SK-N-SH (cell line): ENCODE measurements around the gene APOBEC3H. TPM values are rescaled to one million over a fixed set of nuclear protein-coding genes. Genes with fewer than 3 reads are reported as not detected.

Source experiments
- CTCF ChIA-PET: fragments of 300-600, 350-600 bp; formaldehyde crosslinking; extraction: SDS; loops from one replicate; lab custom pipeline; 2021; lab: Yijun Ruan, JAX
- POLR2A ChIA-PET: fragments of 350-600 bp; sonication (Branson Sonifier 250); formaldehyde crosslinking; extraction: SDS; loops from one replicate; lab custom pipeline; 2020; ENCODE audit warnings: antibody characterized with exemption, inconsistent platforms; lab: Yijun Ruan, JAX
- DNase-seq: peaks from one replicate; pipeline ENCODE4 v3.0.0; 2012
- H2AFZ ChIP-seq: fragments of 200-600 bp; sonication (generic); 2 replicates; pipeline ENCODE4 v1.8.1; 2016; ENCODE audit warnings: antibody characterized with exemption, mild to moderate bottlenecking, low read depth
- H3F3A ChIP-seq: fragments of 200-600 bp; sonication (generic); replicated peaks from 2 replicates; pipeline ENCODE3; 2016; ENCODE audit warnings: antibody characterized with exemption, mild to moderate bottlenecking; ENCODE audit not compliant: insufficient read depth
- H3K27ac ChIP-seq, 2 experiments: fragments of 200-500 bp in 1 of 2; fragments of 200-600 bp in 1 of 2; sonication (Bioruptor generic) in 1 of 2; sonication (generic), shearing (Covaris generic) in 1 of 2; 2 replicates each; pipeline versions ENCODE4 v1.5.1 to v1.6.1; 2014 to 2016; ENCODE audit warnings: low read depth in 2 of 2, inconsistent platforms in 1 of 2, low read length in 1 of 2, mild to moderate bottlenecking in 1 of 2, mixed read lengths in 1 of 2
- H3K27me3 ChIP-seq: fragments of 200-600 bp; sonication (generic), shearing (Covaris generic); 2 replicates; pipeline ENCODE4 v1.6.1; 2016; ENCODE audit warnings: mixed run types; ENCODE audit not compliant: insufficient read depth
- H3K36me3 ChIP-seq, 2 experiments: fragments of 200-500 bp in 1 of 2; fragments of 200-600 bp in 1 of 2; sonication (Bioruptor generic) in 1 of 2; sonication (generic) in 1 of 2; replicated peaks in 1 of 2; 2 replicates each; pipeline versions ENCODE3 to v1.5.1; 2014 to 2016; ENCODE audit warnings: low read length in 1 of 2, mild to moderate bottlenecking in 1 of 2; ENCODE audit not compliant: insufficient read depth in 2 of 2, control insufficient read depth in 1 of 2
- H3K4me1 ChIP-seq, 2 experiments: fragments of 200-500 bp in 1 of 2; fragments of 200-600 bp in 1 of 2; sonication (Bioruptor generic) in 1 of 2; sonication (generic), shearing (Covaris generic) in 1 of 2; 2 replicates each; pipeline versions ENCODE4 v1.5.1 to v1.6.1; 2014 to 2016; ENCODE audit warnings: low read depth in 1 of 2, low read length in 1 of 2, mixed run types in 1 of 2; ENCODE audit not compliant: insufficient read depth in 2 of 2, control insufficient read depth in 1 of 2
- H3K4me2 ChIP-seq: fragments of 200-600 bp; sonication (generic), shearing (Covaris generic); 2 replicates; pipeline ENCODE4 v1.6.1; 2017; ENCODE audit warnings: mixed run types
- H3K4me3 ChIP-seq, 2 experiments: fragments of 200-500 bp in 1 of 2; fragments of 200-600 bp in 1 of 2; sonication (Bioruptor generic) in 1 of 2; sonication (generic), shearing (Covaris generic) in 1 of 2; 2 replicates each; pipeline versions ENCODE4 v1.5.1 to v1.8.1; 2014 to 2016; ENCODE audit warnings: low read depth in 2 of 2, inconsistent platforms in 1 of 2, low read length in 1 of 2, mild to moderate bottlenecking in 1 of 2, mixed read lengths in 1 of 2, moderate library complexity in 1 of 2
- H3K79me2 ChIP-seq: fragments of 200-600 bp; sonication (generic); 2 replicates; pipeline ENCODE4 v1.8.1; 2017; ENCODE audit warnings: mild to moderate bottlenecking; ENCODE audit not compliant: insufficient read depth
- H3K9ac ChIP-seq: fragments of 200-600 bp; sonication (generic); 2 replicates; pipeline ENCODE4 v1.6.1; 2017; ENCODE audit warnings: mixed run types
- H3K9me2 ChIP-seq: fragments of 200-600 bp; sonication (generic); 2 replicates; pipeline ENCODE4 v1.6.1; 2017; ENCODE audit warnings: mixed run types
- H3K9me3 ChIP-seq: fragments of 200-600 bp; sonication (generic); 2 replicates; pipeline ENCODE4 v1.6.1; 2017; ENCODE audit warnings: mixed run types, mild to moderate bottlenecking, moderate library complexity
- H4K20me1 ChIP-seq: fragments of 200-600 bp; sonication (generic); 2 replicates; pipeline ENCODE4 v1.6.1; 2017; ENCODE audit warnings: mild to moderate bottlenecking, mixed run types; ENCODE audit not compliant: insufficient read depth
- ELF1 ChIP-seq: IDR thresholded peaks from 2 replicates; pipeline ENCODE4 v1.4.0; 2012
- EZH2phosphoT487 ChIP-seq: fragments of 200-600 bp; sonication (generic); IDR thresholded peaks from 2 replicates; pipeline ENCODE4 v1.6.1; 2017; ENCODE audit warnings: low read depth, mixed run types, mild to moderate bottlenecking, antibody characterized with exemption, moderate library complexity, borderline replicate concordance
- FOSL2 ChIP-seq: IDR thresholded peaks from 2 replicates; pipeline ENCODE4 v1.4.0; 2012; ENCODE audit warnings: low read depth, mild to moderate bottlenecking, moderate library complexity, borderline replicate concordance
- FOXJ3 ChIP-seq: sonication (generic); formaldehyde crosslinking; IDR thresholded peaks from 2 replicates; pipeline ENCODE4 v1.5.1; 2020; ENCODE audit warnings: mild to moderate bottlenecking, missing genetic modification reagents
- MEF2A ChIP-seq: IDR thresholded peaks from 2 replicates; pipeline ENCODE4 v1.4.0; 2012; ENCODE audit warnings: low read depth, borderline replicate concordance
- NRF1 ChIP-seq: IDR thresholded peaks from 2 replicates; pipeline ENCODE4 v1.6.1; 2012; ENCODE audit warnings: low read depth, mild to moderate bottlenecking, low read length
- POLR2AphosphoS5 ChIP-seq: IDR thresholded peaks from 2 replicates; pipeline ENCODE4 v1.6.1; 2012; ENCODE audit warnings: low read depth, low read length
- RAD21 ChIP-seq: IDR thresholded peaks from 2 replicates; pipeline ENCODE4 v1.6.1; 2012; ENCODE audit warnings: mild to moderate bottlenecking, low read length
- RCOR1 ChIP-seq: fragments of 150-350 bp; IDR thresholded peaks from 2 replicates; pipeline ENCODE4 v1.6.1; 2017; ENCODE audit warnings: antibody characterized with exemption, low read length
- RFX5 ChIP-seq: IDR thresholded peaks from 2 replicates; pipeline ENCODE4 v1.6.1; 2012; ENCODE audit warnings: mild to moderate bottlenecking, improper control_type of control experiment, low read length
- SIN3A ChIP-seq: IDR thresholded peaks from 2 replicates; pipeline ENCODE4 v1.6.1; 2012; ENCODE audit warnings: low read depth, mild to moderate bottlenecking, low read length, moderate library complexity, borderline replicate concordance
- SMC3 ChIP-seq: IDR thresholded peaks from 2 replicates; pipeline ENCODE4 v1.6.1; 2012; ENCODE audit warnings: low read depth, low read length, improper control_type of control experiment
- TAF1 ChIP-seq: IDR thresholded peaks from 2 replicates; pipeline ENCODE4 v1.6.1; 2012; ENCODE audit warnings: low read depth, mild to moderate bottlenecking, low read length, moderate library complexity, borderline replicate concordance
- TEAD4 ChIP-seq: IDR thresholded peaks from 2 replicates; pipeline ENCODE4 v1.4.0; 2012; ENCODE audit warnings: mild to moderate bottlenecking, borderline replicate concordance; ENCODE audit not compliant: insufficient read depth
- YY1 ChIP-seq: IDR thresholded peaks from 2 replicates; pipeline ENCODE4 v1.4.0; 2012; ENCODE audit warnings: low read depth, mild to moderate bottlenecking
- WGBS: methylation state at CpG from one replicate; pipeline ENCODE4 v1.1.6; 2017; ENCODE audit warnings: low lambda C conversion rate; 5-methylcytosine and 5-hydroxymethylcytosine counted together
- polyA plus RNA-seq, 3 experiments: library from polyadenylated mRNA; depleted of rRNA; stranded (reverse); fragments of >200 nt; gene quantifications; 2 replicates each; pipeline ENCODE4 v1.2.3, GENCODE V29; 2012
- TF ChIP-seq, protein P1 (sequence below): fragments of 150-350 bp; IDR thresholded peaks from 2 replicates; pipeline ENCODE4 v1.6.1; 2017; ENCODE audit warnings: antibody characterized with exemption, low read length, low read depth, borderline replicate concordance
- TF ChIP-seq, protein P2 (sequence below): IDR thresholded peaks from 2 replicates; pipeline ENCODE4 v1.4.0; 2012; ENCODE audit warnings: low read depth, borderline replicate concordance
- TF ChIP-seq, protein P3 (sequence below): IDR thresholded peaks from 2 replicates; pipeline ENCODE4 v1.6.1; 2012; ENCODE audit warnings: mild to moderate bottlenecking, low read depth, low read length, moderate library complexity
- TF ChIP-seq, protein P4 (sequence below): fragments of 200-600 bp; sonication (generic); IDR thresholded peaks from 2 replicates; pipeline ENCODE4 v1.6.1; 2017; ENCODE audit warnings: antibody characterized with exemption, mild to moderate bottlenecking, moderate library complexity
- TF ChIP-seq, protein P5 (sequence below): IDR thresholded peaks from 2 replicates; pipeline ENCODE4 v1.4.0; 2012; ENCODE audit warnings: low read depth, borderline replicate concordance

The APOBEC3H gene
- polyA plus RNA-seq, 1 of the 3 experiments (the other 2 are of a cell fraction), result 0.18 TPM

- no peak overlapping the region for H3K4me3 ChIP-seq
- ChIA-PET CTCF (interaction anchor here (0.8 kb wide), 1 partner anchor 33 kb away, joined by 3 read pairs; no protein-coding TSS in a partner anchor), POLR2A (no interaction called here)
- H3K4me2 ChIP-seq, result no peak overlapping the region
- H3K9ac ChIP-seq, result no peak overlapping the region
- H3K27me3 ChIP-seq, result no peaks in the 10 kb centered on the region
- H3K79me2 ChIP-seq, result no peaks in the 10 kb centered on the region
- no peaks in the 10 kb centered on the region for H3K9me3 ChIP-seq
- no peak for DNase-seq
- TF ChIP-seq, protein P1, sequence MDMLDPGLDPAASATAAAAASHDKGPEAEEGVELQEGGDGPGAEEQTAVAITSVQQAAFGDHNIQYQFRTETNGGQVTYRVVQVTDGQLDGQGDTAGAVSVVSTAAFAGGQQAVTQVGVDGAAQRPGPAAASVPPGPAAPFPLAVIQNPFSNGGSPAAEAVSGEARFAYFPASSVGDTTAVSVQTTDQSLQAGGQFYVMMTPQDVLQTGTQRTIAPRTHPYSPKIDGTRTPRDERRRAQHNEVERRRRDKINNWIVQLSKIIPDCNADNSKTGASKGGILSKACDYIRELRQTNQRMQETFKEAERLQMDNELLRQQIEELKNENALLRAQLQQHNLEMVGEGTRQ, result no peak
- TF ChIP-seq, protein P2, sequence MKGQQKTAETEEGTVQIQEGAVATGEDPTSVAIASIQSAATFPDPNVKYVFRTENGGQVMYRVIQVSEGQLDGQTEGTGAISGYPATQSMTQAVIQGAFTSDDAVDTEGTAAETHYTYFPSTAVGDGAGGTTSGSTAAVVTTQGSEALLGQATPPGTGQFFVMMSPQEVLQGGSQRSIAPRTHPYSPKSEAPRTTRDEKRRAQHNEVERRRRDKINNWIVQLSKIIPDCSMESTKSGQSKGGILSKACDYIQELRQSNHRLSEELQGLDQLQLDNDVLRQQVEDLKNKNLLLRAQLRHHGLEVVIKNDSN, result no peak
- TF ChIP-seq RAD21, result no peak
- no peak for TF ChIP-seq ELF1
- TF ChIP-seq FOSL2, result no peak
- no peak for TF ChIP-seq TAF1
- TF ChIP-seq MEF2A, result no peak
- TF ChIP-seq EZH2phosphoT487, result no peak
- no peak for TF ChIP-seq RFX5
- TF ChIP-seq NRF1, result no peak
- no peak for TF ChIP-seq YY1
- TF ChIP-seq SMC3, result no peak
- TF ChIP-seq SIN3A, result no peak
- no peak for TF ChIP-seq POLR2AphosphoS5
- no peak for TF ChIP-seq FOXJ3 (CRISPR knock-in tag)
- TF ChIP-seq RCOR1, result no peak
- H3K9me2 ChIP-seq, result no peaks in the 10 kb centered on the region
- no peaks in the 10 kb centered on the region for H3K36me3 ChIP-seq
- no peaks in the 10 kb centered on the region for H4K20me1 ChIP-seq
- H3K4me1 ChIP-seq, result peaks cover 0 to 6% of the 10 kb centered on the region in 2 experiments; a peak in 1 of 4 replicates
- no peaks in the 10 kb centered on the region for H3F3A ChIP-seq
- no peak overlapping the region for H3K27ac ChIP-seq
- H2AFZ ChIP-seq, result no peak overlapping the region
- WGBS, result 50% methylated on average over 1 of the region's 5 CpGs
Observed at GRCh38 chr22:39088685-39089032, 8.4 kb upstream of the APOBEC3H start.

GRCh38 chr22:39089928-39090327, 7.1 kb upstream of the APOBEC3H start:
- no peaks in the 10 kb centered on the region for H3K9me2 ChIP-seq
- 76% methylated on average over 6 of the region's 6 CpGs for WGBS
- CTCF ChIA-PET, result no interaction called here
- TF ChIP-seq NRF1 (no peak), TEAD4 (no peak), POLR2AphosphoS5 (no peak)
- TF ChIP-seq, protein P3, sequence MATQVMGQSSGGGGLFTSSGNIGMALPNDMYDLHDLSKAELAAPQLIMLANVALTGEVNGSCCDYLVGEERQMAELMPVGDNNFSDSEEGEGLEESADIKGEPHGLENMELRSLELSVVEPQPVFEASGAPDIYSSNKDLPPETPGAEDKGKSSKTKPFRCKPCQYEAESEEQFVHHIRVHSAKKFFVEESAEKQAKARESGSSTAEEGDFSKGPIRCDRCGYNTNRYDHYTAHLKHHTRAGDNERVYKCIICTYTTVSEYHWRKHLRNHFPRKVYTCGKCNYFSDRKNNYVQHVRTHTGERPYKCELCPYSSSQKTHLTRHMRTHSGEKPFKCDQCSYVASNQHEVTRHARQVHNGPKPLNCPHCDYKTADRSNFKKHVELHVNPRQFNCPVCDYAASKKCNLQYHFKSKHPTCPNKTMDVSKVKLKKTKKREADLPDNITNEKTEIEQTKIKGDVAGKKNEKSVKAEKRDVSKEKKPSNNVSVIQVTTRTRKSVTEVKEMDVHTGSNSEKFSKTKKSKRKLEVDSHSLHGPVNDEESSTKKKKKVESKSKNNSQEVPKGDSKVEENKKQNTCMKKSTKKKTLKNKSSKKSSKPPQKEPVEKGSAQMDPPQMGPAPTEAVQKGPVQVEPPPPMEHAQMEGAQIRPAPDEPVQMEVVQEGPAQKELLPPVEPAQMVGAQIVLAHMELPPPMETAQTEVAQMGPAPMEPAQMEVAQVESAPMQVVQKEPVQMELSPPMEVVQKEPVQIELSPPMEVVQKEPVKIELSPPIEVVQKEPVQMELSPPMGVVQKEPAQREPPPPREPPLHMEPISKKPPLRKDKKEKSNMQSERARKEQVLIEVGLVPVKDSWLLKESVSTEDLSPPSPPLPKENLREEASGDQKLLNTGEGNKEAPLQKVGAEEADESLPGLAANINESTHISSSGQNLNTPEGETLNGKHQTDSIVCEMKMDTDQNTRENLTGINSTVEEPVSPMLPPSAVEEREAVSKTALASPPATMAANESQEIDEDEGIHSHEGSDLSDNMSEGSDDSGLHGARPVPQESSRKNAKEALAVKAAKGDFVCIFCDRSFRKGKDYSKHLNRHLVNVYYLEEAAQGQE, result no peak
- TF ChIP-seq, protein P4, sequence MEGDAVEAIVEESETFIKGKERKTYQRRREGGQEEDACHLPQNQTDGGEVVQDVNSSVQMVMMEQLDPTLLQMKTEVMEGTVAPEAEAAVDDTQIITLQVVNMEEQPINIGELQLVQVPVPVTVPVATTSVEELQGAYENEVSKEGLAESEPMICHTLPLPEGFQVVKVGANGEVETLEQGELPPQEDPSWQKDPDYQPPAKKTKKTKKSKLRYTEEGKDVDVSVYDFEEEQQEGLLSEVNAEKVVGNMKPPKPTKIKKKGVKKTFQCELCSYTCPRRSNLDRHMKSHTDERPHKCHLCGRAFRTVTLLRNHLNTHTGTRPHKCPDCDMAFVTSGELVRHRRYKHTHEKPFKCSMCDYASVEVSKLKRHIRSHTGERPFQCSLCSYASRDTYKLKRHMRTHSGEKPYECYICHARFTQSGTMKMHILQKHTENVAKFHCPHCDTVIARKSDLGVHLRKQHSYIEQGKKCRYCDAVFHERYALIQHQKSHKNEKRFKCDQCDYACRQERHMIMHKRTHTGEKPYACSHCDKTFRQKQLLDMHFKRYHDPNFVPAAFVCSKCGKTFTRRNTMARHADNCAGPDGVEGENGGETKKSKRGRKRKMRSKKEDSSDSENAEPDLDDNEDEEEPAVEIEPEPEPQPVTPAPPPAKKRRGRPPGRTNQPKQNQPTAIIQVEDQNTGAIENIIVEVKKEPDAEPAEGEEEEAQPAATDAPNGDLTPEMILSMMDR, result no peak
- TF ChIP-seq, protein P5, sequence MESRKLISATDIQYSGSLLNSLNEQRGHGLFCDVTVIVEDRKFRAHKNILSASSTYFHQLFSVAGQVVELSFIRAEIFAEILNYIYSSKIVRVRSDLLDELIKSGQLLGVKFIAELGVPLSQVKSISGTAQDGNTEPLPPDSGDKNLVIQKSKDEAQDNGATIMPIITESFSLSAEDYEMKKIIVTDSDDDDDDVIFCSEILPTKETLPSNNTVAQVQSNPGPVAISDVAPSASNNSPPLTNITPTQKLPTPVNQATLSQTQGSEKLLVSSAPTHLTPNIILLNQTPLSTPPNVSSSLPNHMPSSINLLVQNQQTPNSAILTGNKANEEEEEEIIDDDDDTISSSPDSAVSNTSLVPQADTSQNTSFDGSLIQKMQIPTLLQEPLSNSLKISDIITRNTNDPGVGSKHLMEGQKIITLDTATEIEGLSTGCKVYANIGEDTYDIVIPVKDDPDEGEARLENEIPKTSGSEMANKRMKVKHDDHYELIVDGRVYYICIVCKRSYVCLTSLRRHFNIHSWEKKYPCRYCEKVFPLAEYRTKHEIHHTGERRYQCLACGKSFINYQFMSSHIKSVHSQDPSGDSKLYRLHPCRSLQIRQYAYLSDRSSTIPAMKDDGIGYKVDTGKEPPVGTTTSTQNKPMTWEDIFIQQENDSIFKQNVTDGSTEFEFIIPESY, result no peak

More at GRCh38 chr22:39089928-39090327, 7.1 kb upstream of the APOBEC3H start:
- Histone ChIP-seq H3K27me3 (no peaks in the 10 kb centered on the region), H3K9me3 (no peaks in the 10 kb centered on the region), H3K4me1 (peaks cover 0 to 6% of the 10 kb centered on the region in 2 experiments; a peak in 1 of 4 replicates), H3K4me2 (no peak overlapping the region), H3K9ac (no peak overlapping the region), H3F3A (no peaks in the 10 kb centered on the region), H3K27ac (no peak overlapping the region), H3K79me2 (no peaks in the 10 kb centered on the region), H2AFZ (no peak overlapping the region), H3K4me3 (no peak overlapping the region), H4K20me1 (no peaks in the 10 kb centered on the region), H3K36me3 (no peaks in the 10 kb centered on the region)
- POLR2A ChIA-PET, result no interaction called here
- DNase-seq, result no peak
